Keratinocyte (primary cell): ENCODE measurements around the gene SLC7A11. TPM values are rescaled to one million over a fixed set of nuclear protein-coding genes. Genes with fewer than 3 reads are reported as not detected.

Experiments used
- DNase-seq: peaks from one replicate; pipeline ENCODE4 v3.0.0-alpha.2; 2011; ENCODE audit warnings: low read depth, missing footprints, low spot score
- FAIRE-seq: peaks from 2 replicates; lab custom pipeline; 2011; peaks lifted over from hg19 to GRCh38; lab: Jason Lieb, UNC
- H2AFZ ChIP-seq: 2 replicates; pipeline ENCODE4 v1.6.0; 2012; ENCODE audit warnings: low read length, control low read depth, inconsistent platforms; ENCODE audit not compliant: control insufficient read depth
- H3K27ac ChIP-seq: 2 replicates; pipeline ENCODE4 v1.5.1; 2011; ENCODE audit warnings: low read length; ENCODE audit not compliant: control insufficient read depth, insufficient read depth
- H3K27me3 ChIP-seq: 3 replicates; pipeline ENCODE4 v1.6.0; 2011; ENCODE audit warnings: low read length; ENCODE audit not compliant: control insufficient read depth, insufficient read depth; ENCODE audit errors: extremely low read depth
- H3K36me3 ChIP-seq, 2 experiments: 2 replicates in 1 of 2; 3 replicates in 1 of 2; pipeline ENCODE4 v1.5.1; 2011; ENCODE audit warnings: low read length in 2 of 2, mild to moderate bottlenecking in 1 of 2; ENCODE audit not compliant: control insufficient read depth in 2 of 2, insufficient read depth in 2 of 2; ENCODE audit errors: extremely low read depth in 1 of 2
- H3K4me1 ChIP-seq: 3 replicates; pipeline ENCODE4 v1.5.1; 2011; ENCODE audit warnings: low read length; ENCODE audit not compliant: control insufficient read depth, insufficient read depth; ENCODE audit errors: extremely low read depth
- H3K4me2 ChIP-seq: 3 replicates; pipeline ENCODE4 v1.6.0; 2011; ENCODE audit warnings: low read depth, low read length; ENCODE audit not compliant: control insufficient read depth, insufficient read depth; ENCODE audit errors: extremely low read depth
- H3K4me3 ChIP-seq, 3 experiments: fragments of 200-600 bp in 1 of 3; sonication (generic) in 1 of 3; 2 replicates in 2 of 3; 3 replicates in 1 of 3; pipeline ENCODE4 v1.5.1; 2011 to 2016; ENCODE audit warnings: low read length in 3 of 3, mild to moderate bottlenecking in 3 of 3, control low read depth in 2 of 3, inconsistent platforms in 1 of 3, low read depth in 1 of 3, mixed read lengths in 1 of 3, mixed run types in 1 of 3, moderate library complexity in 1 of 3; ENCODE audit not compliant: control insufficient read depth in 2 of 3, insufficient read depth in 2 of 3; ENCODE audit errors: extremely low read depth in 1 of 3
- H3K79me2 ChIP-seq: 2 replicates; pipeline ENCODE4 v1.6.0; 2012; ENCODE audit warnings: low read length; ENCODE audit not compliant: control insufficient read depth, insufficient read depth
- H3K9ac ChIP-seq: 3 replicates; pipeline ENCODE4 v1.6.0; 2011; ENCODE audit warnings: low read length; ENCODE audit not compliant: control insufficient read depth, insufficient read depth; ENCODE audit errors: extremely low read depth
- H3K9me1 ChIP-seq: 3 replicates; pipeline ENCODE4 v1.6.0; 2011; ENCODE audit warnings: low read length; ENCODE audit not compliant: control insufficient read depth, insufficient read depth; ENCODE audit errors: extremely low read depth
- H3K9me3 ChIP-seq: 2 replicates; pipeline ENCODE4 v1.5.1; 2012; ENCODE audit warnings: low read depth, low read length; ENCODE audit not compliant: control insufficient read depth
- H4K20me1 ChIP-seq: 3 replicates; pipeline ENCODE4 v1.6.0; 2011; ENCODE audit warnings: low read length; ENCODE audit not compliant: control insufficient read depth, insufficient read depth; ENCODE audit errors: extremely low read depth
- EZH2 ChIP-seq: IDR thresholded peaks from one replicate; pipeline ENCODE4 v1.6.1; 2012; ENCODE audit warnings: inconsistent platforms, mild to moderate bottlenecking, low read length, moderate library complexity
- dilution Hi-C: fragments of 300-500 bp; cut with MboI; formaldehyde crosslinking; loops from one replicate; pipeline ENCODE4 v1.7.0; 2020; ENCODE audit warnings: low sequenced_read_pairs; ENCODE audit not compliant: extremely low pct_ligation_motif_present
- polyA plus RNA-seq, 5 experiments: library from polyadenylated mRNA; depleted of rRNA in 3 of 5; stranded (reverse) in 3 of 5; stranded (forward) in 1 of 5; unstranded in 1 of 5; fragments of >200 nt; gene quantifications; 1 replicate in 1 of 5; 2 replicates in 3 of 5; 3 replicates in 1 of 5; pipeline versions ENCODE4 v1.2.1 to v1.2.3, GENCODE V29; 2011 to 2012; ENCODE audit warnings: missing spikeins in 2 of 5, low read depth in 1 of 5, low replicate concordance in 1 of 5
- TF ChIP-seq, protein P1 (sequence below), 3 experiments: IDR thresholded peaks in 1 of 3; conservative IDR thresholded peaks in 1 of 3; optimal IDR thresholded peaks in 1 of 3; 2 replicates in 2 of 3; 3 replicates in 1 of 3; pipeline versions ENCODE3 to v1.5.1; 2011; ENCODE audit warnings: low read length in 3 of 3, mild to moderate bottlenecking in 3 of 3, moderate library complexity in 2 of 3, control low read depth in 1 of 3, inconsistent platforms in 1 of 3; ENCODE audit not compliant: insufficient read depth in 2 of 3; ENCODE audit errors: extremely low read depth in 1 of 3

The SLC7A11 gene
- polyA plus RNA-seq, 1 donor (not counting 4 experiments of a cell fraction or from before 2014, with no cell fraction given) = 8.4 TPM

DNA sequence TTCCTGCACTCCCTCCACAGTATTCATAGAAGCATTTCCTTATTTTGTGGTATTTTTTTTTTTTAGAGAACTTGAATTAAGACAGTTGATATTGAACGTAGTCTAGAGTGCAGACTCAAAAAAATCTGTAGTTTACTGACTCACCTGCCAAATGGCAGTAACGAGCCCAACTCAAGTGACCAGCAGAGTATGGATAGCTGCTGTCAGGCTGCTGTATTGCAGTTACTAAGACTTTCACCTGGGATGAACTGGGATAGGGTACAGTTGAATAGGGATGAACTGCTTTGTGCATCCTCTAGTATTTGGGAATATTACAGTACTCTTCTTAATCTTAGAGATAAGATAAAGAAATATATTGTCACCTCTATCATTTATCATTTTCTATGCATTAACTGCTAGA is 7.0 kb upstream of the SLC7A11 start:
- dilution Hi-C loops = no loop called here
- Histone ChIP-seq H3K79me2 (no peaks in the 10 kb centered on the region), H2AFZ (no peak overlapping the region), H3K4me3 (no peak overlapping the region), H3K9me1 (no peaks in the 10 kb centered on the region), H3K36me3 (no peaks in the 10 kb centered on the region), H4K20me1 (no peaks in the 10 kb centered on the region), H3K4me1 (peaks cover 4% of the 10 kb centered on the region), H3K9ac (no peak overlapping the region), H3K27me3 (no peaks in the 10 kb centered on the region), H3K9me3 (no peaks in the 10 kb centered on the region), H3K4me2 (no peak overlapping the region), H3K27ac (no peak overlapping the region)
- FAIRE-seq = no peak
- no peak for DNase-seq
- TF ChIP-seq, protein P1, sequence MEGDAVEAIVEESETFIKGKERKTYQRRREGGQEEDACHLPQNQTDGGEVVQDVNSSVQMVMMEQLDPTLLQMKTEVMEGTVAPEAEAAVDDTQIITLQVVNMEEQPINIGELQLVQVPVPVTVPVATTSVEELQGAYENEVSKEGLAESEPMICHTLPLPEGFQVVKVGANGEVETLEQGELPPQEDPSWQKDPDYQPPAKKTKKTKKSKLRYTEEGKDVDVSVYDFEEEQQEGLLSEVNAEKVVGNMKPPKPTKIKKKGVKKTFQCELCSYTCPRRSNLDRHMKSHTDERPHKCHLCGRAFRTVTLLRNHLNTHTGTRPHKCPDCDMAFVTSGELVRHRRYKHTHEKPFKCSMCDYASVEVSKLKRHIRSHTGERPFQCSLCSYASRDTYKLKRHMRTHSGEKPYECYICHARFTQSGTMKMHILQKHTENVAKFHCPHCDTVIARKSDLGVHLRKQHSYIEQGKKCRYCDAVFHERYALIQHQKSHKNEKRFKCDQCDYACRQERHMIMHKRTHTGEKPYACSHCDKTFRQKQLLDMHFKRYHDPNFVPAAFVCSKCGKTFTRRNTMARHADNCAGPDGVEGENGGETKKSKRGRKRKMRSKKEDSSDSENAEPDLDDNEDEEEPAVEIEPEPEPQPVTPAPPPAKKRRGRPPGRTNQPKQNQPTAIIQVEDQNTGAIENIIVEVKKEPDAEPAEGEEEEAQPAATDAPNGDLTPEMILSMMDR (optimal IDR thresholded peaks at IDR 0.05 in 1 of 3, IDR thresholded peaks at IDR 0.05 in 1 of 3, conservative IDR thresholded peaks at IDR 0.05 in 1 of 3; ENCODE audit: extremely low read depth in 1 of 3, insufficient read depth in 2 of 3, low read length in 3 of 3) = no peak
- TF ChIP-seq EZH2 = no peak

DNA sequence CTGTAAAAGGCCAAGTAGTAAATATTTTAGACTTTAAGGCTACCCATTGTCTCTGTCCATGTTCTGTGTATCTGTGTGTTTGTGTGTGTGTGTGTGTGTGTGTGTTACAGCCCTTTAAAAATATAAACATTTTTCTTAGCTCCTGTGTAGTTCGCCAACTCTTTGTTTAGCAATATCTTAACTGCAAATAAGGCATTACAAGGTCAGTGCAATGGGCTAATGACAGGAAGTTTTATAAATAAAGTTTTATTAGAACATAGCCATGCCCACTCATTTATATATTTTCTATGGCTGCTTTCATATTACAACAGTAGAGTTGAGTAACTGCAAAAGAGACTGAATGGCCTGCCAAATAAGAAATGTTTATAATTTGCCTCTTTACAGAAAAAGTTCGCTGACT is 5.9 kb upstream of the SLC7A11 start:
- DNase-seq (no peak), FAIRE-seq (no peak)
- no peaks in the 10 kb centered on the region for H3K79me2 ChIP-seq
- TF ChIP-seq, protein P1 (optimal IDR thresholded peaks at IDR 0.05 in 1 of 3, IDR thresholded peaks at IDR 0.05 in 1 of 3, conservative IDR thresholded peaks at IDR 0.05 in 1 of 3; ENCODE audit: extremely low read depth in 1 of 3, insufficient read depth in 2 of 3, low read length in 3 of 3) = no peak
- TF ChIP-seq EZH2 = no peak
- no peaks in the 10 kb centered on the region for H4K20me1 ChIP-seq
- no peaks in the 10 kb centered on the region for H3K36me3 ChIP-seq
- no peak overlapping the region for H3K4me3 ChIP-seq
- H3K9ac ChIP-seq = no peak overlapping the region
- peaks cover 8% of the 10 kb centered on the region for H3K4me1 ChIP-seq
- no peaks in the 10 kb centered on the region for H3K9me3 ChIP-seq
- no peaks in the 10 kb centered on the region for H3K9me1 ChIP-seq
- H3K27ac ChIP-seq = no peak overlapping the region
- peak overlapping the region; percentile 41 for H2AFZ ChIP-seq
- dilution Hi-C loops = no loop called here
- H3K4me2 ChIP-seq = no peak overlapping the region
- no peaks in the 10 kb centered on the region for H3K27me3 ChIP-seq
